Measurements from ENCODE around the gene SS18L1.

The SS18L1 gene

DNA sequence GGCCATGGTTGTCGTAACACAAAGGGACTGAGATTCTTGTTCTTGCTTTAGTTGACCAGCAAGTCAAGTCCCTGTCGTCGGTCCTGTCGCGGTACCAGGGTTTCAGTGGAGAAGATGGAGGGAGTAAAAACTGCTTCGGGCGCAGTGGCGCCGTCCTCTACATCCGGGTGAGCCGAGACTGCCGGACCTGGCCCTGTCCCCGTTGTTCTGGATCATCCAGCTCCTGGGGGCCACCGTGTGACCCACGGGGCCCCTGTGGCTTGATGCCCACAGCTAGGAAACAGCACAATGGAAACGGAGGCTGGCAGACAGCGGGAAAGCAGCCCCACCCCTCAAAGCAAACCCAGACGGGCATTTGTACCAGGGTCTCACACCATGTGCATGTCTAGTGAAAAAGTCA, 54.2 kb downstream of the SS18L1 start:
- no peak for DNase-seq

DNA sequence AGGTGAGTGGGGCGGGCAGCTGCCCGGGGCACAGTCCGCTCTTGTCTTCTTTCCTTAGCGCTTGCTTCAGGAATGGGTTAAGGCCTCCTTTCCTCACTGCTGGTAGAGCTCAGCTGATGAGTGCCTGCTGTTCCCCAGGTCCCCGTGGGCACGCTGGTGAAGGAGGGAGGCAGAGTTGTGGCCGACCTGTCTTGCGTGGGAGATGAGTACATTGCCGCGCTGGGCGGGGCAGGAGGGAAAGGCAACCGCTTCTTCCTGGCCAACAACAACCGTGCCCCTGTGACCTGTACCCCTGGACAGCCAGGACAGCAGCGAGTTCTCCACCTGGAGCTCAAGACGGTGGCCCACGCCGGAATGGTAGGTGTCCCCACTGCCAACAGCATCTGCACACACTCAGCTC, 54.9 kb downstream of the SS18L1 start:
- DNase-seq: no peak

DNA sequence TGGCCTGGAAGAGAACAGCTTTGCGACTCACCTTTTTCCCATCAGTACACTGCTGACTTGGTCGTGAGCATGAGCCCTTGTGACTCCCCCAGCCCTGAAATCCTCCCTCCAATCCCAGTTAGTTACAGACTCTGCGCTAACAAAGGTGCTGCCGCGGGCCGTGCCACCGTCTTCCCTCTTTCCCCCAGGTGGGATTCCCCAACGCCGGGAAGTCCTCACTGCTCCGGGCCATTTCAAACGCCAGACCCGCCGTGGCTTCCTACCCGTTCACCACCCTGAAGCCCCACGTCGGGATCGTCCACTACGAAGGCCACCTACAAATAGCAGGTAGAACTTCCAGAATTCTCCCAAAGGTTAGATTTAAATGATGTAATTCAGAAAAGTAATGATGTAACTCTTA, 55.4 kb downstream of the SS18L1 start:
- no peak for DNase-seq

DNA sequence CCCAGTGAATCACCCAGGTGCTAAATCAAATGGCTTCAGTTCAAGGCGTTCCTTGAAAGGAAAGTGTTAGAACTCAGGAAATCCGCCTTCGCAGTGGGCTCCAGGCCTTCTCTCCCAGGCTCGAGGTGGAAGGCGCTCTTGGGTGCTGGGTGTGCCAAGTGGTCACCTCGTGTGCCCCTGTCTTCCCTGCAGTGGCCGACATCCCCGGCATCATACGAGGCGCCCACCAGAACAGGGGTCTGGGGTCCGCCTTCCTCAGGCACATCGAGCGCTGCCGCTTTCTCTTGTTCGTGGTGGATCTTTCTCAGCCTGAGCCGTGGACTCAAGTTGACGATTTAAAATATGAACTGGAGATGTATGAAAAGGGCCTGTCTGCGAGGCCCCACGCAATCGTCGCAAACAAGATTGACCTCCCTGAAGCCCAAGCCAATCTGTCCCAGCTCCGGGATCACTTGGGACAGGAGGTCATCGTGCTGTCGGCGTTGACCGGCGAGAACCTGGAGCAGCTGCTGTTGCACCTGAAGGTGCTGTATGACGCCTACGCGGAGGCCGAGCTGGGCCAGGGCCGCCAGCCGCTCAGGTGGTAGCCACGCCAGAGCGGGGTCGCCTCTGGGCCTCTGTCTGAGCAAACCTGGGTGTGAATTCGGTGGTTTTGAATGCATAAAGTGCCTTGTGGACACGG, 57.1 kb downstream of the SS18L1 start:
- no peak for DNase-seq

DNA sequence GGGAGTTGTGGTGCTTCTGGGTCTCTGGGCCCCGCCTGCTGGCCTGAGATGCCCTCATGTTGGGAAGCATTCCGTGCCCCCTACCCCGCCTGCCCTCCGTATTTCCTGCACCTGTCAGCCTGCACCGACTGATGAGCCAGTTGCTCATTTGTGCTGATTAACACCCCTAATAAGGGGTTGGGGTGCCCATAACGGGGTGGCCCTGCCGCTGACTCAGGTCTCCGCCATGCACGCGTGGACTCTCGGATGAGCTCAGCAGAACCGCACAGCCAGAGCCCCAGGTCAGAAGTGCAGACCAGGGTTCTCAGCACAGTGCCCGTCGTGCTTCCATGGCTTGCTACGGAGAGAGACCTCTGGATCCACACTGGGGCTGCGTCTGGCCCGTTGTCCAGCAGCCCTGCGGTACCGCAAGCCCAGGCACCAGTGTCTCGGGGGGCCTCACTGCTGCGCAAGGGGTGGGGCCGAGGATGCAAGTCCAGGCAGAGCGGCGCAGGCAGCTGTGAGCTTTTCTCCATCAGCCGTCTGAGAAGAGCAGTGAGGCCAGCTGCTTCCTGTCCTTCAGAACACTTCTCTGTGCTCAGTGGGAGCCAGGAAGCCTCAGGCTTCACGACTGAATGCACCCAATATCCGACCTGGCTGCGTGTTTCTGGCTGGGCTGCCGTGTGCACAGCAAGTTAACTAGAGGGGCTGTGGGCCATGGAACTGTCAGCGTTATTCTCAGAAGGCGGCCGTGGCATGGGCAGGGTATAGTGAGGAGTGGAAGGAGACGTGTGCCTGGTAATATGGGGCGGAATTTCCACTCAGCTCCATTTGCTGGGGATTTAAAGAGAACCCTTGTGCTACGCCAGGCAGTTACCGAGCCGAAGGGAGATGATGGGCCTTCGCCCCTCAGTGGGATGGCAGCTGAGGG, 57.9 kb downstream of the SS18L1 start:
- no peak for DNase-seq

DNA sequence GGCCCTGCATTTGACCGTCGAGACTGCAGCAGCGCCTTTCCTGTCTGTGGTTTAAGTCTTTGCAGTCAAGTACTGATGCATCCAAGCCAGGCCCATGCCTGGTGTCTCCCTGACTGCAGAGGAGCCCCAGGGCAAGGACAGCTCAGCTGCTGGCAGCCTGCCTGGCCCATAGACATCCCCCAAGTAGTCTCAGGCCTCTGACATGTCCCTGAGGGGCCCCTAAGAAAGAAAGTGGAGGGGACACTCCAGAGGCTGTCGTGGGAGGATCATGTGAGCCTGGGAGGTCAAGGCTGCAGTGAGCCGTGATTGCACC, 58.5 kb downstream of the SS18L1 start:
- DNase-seq: no peak

DNA sequence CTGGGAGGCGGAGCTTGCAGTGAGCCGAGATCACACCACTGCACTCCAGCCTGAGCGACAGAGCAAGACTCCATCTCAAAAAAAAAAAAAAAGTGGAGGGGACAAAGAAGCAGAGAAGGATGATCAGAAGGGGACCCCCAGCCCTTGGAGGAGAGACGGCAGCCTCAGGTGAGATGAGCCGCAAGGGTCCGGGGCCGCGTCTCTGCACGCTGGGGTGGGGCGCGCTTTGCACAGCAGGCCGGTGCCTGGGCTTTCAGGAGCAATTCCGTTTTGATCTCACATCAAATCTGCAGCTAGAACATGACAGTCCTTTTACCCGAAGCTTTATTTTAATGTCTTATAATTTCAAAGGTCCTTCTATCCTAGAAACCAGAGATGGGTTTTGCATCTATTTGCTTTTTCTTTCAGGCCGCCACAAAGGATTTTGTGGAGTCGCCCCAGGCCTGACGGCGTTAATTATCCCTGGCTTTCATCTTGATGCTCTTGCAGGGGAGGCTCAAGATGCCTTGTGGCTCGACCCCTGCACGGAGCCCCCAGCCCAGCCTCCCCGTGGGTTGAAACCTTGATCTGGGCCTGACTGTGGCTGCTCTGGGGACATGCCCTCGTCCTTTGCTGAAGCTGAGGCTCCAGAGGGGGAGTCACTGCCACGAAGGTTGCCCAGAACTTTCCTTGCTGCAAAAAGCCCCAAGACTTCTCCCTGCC, 59.3 kb downstream of the SS18L1 start:
- no peak for DNase-seq

DNA sequence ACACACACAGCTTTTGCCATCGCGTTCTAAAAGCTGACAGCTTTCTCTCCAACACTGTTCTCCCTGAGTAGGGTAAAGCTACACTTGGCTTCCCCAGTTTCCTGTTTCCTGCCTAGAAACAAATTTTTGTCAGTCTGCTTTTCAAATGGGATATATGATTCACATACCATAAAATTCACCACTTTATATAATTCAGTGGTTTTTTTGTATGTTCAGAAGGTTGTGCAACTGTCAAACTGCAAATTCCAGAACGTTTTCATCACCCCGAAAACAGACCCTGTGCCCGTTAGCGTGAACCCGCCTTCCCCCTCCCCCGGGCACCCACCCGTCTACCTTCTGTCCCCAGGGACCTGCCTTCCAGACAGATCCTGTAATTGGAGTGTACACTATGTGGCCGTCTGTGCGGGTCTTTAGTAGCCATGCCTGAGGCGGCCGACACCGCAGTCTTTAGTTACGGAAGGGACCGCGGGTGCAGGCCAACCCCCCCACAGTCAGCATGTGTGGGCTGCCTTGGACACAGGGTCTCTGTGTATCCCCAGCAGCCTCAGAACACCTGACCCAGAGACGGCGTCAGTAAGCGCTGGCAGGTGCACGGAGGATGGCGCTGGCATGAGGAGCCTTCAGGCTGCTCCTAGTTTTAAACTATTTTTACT, 59.9 kb downstream of the SS18L1 start:
- DNase-seq: no peak

DNA sequence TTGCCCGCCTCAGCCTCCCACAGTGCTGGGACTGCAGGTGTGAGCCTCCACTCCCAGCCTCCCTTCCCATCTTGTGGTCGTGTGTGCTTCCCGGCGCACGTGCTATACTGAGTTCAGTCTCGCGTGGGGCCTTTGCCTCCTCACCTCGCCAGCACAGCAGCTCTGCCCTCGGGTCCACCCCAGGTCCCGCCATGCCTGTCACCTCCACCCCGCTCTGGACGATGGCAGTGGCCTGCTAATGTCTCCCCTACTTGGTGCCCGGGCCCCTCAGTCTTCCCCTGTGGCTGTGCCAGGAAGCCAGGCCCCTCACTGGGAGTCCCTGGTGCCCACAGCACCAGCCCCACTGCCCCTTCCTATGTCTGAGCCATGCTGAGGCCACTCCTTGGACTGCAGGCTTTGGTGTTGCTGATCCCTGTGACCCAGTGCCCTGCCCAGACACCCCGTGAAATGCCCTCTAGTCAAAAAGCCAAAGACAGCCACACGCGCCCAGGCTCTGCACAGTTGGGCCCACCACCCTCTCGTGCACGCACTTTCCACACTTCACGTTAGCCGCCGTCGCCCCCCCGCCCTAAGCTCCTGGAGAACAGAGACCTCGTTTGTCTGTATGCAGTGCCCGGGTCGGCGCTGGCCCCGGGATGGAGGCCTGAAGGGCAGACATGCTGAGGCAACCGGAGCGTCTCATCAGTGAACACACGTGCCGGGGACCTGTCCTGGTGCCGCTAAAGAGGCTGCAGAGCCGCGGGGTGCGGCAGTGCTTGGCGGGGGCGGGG, 62.2 kb downstream of the SS18L1 start:
- DNase-seq: no peak

DNA sequence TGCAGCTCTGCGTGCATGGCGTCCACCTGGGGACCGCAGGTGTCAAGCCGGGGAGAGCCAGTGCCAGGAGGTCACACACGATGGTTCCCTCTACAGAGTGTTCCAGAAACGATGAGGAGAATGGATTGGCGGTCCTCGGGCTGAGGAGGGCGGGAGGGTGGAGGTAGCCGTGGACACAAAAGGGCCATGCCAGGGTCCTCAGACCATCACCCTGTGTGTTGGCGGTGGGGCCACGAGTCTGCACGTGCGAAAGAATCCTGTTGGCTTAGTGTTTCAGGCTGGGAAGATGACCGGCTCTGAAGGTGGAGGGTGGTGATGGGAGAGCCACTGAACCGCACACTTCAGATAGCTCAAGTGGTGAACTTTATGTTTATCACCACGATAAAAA, 62.8 kb downstream of the SS18L1 start:
- DNase-seq: no peak

DNA sequence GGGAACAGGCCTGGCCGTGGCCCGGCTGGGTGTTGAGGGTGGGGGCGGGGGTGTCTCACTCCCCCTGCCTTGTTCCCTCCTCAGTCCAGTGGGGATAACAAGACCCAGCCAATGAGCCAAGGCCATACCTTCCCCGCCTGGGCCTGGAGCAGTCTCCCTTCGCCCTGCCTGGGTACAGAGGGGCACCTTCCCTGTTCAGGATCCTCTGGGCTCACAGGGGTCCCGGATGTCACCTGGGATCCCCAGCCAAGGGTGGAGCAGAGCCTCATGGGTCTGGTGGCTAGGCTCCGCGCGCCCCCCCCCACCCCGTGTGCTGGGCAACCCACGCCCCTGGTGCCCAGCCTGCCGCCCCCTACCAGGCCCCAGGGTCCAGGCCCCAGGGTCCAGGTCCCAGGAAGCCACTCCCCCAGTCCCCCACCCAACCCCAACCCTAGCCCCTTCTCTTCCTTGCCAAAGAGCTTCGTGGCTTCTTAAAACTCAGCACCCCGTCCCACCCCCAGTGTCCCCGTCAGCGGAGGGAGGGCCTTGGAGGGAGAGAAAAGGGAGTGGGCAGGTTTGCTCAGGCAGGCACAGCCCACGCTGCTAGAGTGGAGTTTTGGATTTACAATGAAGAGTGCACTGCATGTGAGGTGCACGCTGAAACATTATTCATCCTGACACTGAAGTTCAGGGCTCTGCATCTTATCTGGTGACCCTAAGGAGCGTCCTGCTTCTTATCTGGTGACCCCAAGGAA, 64.7 kb downstream of the SS18L1 start:
- DNase-seq: no peak

DNA sequence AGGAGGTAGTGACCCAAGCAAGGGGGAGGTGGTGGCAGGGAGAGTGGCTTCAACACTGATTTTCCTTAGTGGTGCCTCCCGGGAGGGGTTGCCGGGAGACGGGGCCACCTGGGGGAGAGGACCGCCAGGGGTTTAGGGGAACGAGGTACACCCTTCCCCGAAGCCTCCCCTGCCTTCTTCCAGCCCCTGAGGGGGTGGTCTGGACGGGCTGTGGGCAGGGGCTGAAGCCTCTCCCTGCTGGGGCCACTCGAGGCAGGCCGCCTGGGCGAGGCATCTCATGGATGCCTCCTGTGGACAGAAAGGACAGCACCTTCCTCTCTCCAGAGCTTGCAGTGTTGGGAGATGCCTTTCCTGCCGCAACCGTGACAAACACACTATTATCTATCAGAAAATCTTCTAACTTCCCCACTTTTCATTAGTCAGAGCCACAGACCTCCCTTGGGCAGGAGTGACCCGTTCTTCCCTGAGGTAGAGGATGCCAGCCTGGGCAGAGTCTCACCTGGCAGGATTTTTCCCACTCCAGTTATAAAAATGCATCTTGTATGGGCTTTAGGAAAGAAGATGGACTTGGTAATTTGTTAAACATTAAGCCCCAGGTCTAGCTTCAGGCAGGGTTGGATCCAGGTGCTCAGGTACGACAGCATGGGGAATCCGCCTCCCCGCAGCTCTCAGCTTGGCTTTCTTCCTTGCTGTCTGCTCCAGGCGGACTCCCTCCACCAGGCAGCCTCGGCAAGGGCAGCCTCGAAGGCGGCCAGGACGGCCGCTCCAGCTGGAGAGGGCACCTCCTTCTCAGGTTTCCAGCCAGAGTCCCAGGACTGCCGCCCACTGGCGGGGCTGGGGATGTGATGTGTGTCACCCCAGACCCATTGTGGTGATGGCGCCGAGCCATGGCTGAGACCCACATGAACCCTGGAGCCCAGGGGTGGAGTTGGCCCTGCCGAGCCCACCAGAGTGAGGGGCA, 65.5 kb downstream of the SS18L1 start:
- DNase-seq: no peak

DNA sequence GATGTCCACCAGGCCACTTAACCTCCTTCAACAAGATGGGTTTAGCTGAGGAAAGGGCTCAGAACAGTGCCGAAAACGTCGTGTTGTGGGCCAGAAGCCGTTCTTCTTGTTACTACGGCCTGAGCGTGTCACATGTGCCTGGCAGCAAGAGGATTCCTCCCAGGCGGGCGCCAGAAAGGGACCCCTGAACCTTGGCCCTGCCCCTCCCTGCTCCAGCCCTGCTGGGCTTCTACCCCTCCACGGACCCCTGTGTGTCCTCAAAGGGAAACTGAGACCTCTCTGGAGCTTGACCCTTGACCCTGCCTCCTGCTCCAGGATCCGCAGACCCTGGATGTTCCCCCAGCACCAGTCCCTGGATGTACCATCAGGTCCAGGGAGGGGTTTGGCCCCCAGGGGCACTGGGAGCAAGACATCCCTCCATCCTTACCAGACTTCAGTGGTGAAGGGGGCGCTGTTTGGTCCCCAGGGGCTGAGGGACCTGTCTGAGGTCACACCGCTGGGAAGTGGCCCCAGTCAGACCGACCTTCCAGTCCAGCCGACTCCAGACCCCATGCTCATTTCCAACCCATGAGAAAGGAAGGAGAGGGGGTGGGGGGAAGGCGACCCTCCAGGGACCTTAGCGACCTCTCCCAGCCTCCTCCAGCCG, 66.4 kb downstream of the SS18L1 start:
- DNase-seq: no peak

DNA sequence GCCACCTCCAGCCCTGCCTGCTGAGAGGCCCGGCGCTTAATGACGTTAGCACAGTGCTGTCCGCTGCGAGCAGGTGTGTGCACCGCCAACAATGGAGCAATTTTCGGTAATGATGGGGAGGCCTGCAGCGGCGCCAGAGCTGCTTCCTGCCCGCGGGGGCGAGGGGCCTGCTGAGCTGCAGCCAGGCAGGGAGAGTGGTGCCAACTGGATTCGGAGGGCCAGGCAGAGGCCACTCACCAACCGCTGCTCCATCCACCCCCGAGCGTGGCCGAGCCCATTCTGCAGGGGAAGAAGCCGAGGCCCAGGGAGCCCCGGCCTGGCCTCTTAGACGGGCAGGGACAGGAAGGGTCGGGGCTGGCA, 66.9 kb downstream of the SS18L1 start:
- DNase-seq: no peak

DNA sequence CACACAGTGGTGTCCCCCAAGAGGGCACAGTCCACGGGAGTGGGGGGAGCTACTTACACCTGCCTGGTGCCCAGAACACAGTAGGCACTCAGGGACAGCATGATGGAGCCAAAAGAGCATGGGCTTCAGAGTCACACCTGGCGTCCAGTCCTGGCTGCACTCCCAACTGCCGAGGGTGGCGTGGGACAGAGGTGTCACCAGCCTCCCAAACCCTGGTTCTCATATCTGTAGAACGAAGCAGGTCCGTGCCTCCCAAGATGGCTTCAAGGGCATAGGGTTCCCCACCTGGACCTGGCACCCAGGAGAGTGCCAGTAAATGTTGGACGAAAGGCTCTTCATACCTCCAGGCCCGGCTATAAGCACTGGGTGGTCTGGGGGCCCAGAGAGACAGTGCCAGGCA, 67.6 kb downstream of the SS18L1 start:
- DNase-seq: no peak

DNA sequence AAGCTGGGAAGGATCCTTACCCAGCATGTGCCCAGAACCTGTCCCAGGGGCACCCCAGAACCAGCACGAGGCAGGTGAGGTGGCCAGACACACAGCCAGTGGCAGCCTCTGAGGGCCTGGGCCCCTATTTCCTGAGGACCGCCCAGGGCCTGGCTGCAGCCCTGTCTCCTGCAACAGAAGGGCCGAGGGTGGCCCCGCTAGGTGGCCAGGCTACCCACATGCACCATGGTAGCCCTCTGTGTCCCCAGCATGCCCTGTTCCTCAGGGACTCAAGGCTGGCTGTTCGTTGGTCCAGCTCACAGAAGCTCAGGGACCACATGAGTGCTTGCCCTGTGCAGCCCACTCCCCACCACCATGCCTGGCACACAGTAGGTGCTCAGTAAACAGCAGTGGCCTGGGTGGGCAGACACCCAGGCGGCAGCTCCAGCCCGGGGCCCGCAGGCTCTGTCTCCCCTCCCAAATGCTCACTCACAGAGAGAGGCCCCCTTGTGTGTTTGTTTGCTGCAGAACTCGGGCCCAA, 68.3 kb downstream of the SS18L1 start:
- DNase-seq: no peak

DNA sequence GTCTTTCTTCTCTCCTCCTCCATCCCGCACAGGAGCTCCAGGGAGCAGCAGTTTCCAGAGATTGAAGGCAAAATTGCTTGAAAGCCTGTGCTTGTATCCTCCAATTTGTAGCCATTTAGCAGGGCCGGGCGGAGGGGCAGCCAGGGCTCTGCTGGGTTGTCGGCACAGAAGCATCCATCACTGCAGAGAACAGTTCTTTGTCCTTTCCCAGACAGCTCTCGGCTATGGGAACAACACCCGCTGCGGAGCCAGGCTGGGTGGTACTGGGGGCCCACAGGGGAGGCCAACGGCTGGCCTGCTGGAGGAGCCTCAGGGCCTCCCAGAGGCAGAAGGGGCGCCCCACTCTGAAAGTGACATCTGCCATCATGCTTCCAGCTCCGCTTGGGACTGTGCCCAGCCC, 68.7 kb downstream of the SS18L1 start:
- no peak for DNase-seq

DNA sequence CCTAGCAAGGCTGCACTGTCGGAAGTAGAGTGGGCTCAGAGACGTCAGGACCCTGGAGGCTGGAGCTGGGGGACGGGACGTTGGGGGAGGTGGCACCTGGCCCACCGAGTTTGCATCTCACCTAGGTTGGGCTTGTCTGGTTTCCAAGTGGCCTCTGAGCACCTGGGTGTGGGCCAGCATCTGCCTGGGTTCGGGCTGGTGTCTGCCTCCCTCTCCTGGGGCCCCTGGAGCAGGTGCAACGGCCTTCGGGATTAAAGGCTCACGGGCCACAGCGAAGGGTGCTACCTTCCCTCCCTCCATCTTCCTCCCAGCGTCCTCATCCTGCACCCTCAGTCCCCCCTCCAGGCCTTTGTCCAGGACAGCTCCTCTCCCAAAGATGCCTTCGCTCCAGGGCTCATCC, 70.5 kb downstream of the SS18L1 start:
- DNase-seq: no peak

DNA sequence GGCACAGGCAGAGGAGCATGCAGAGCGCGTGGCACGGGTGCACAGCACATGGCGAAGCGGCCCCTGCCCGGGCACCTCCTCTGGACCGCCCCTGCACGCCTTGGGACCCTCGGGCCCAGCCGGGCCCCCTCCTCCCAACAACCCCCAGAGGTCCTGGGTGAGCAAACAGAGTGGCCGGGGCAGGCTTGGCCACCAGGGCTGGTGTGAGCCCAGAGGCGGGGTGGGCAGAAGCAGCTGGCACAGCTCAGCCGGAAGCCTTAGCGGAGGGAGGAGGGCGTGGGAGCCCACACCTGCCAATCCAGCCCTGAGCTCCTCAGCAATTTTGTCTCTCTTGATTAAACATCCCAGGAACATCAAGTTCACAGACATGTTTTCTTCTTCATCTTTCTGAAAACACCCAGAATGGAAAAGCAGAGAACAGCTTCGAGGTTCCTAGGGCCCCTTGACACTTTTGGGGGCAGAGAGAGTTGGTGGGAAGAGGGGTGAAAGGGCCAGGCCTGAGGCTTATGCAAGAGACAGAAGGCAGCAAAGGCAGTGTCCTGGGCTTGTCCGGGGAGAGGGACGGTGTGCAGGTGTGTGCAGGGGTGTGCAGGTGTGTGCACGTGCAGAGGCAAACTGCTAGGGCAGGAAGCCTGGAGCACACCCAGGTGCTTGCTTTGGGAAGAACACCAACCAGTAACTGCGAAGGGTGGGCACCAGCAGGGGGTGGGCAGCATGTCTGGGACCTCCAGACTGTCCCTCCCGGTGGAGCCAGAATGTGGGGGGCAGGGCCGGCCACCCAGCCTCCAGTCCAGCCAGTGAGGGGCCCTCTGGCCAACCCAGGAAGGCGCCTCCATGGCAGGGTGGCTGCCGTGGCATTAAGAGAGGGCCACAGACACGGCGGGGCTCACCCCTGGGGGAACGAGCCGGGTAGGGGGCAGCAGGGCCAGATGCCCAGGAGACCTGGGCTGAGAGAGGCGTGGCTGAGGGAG, 71.7 kb downstream of the SS18L1 start:
- no peak for DNase-seq
